Body of pancreas (tissue), 4 donors: ENCODE data around the gene OR1K1. TPM values are rescaled to one million over a fixed set of nuclear protein-coding genes. Genes with fewer than 3 reads are reported as not detected.

Experiments
- ATAC-seq: fragments of 150-250 bp; one replicate; pipeline ENCODE4 v1.9.1; 2016
- DNase-seq, 4 donors: peaks; one replicate each; pipeline ENCODE4 v3.0.0-alpha.2; 2019
- H3K27ac ChIP-seq, 4 donors: fragments of 200-600 bp; sonication (generic); 1 replicate in 3 of 4; 2 replicates in 1 of 4; pipeline versions ENCODE4 v1.5.1 to v1.6.1; 2016 to 2019; ENCODE audit warnings: mild to moderate bottlenecking in 1 of 4, mixed read lengths in 1 of 4, moderate library complexity in 1 of 4
- H3K27me3 ChIP-seq, 2 donors: fragments of 200-600 bp; sonication (generic); one replicate each; pipeline ENCODE4 v1.6.0; 2016; ENCODE audit warnings: mild to moderate bottlenecking in 1 of 2
- H3K36me3 ChIP-seq, 2 donors: fragments of 200-600 bp; sonication (generic); replicated peaks in 1 of 2; 2 replicates each; pipeline ENCODE4 v1.5.1; 2016; ENCODE audit warnings: low read depth in 2 of 2; ENCODE audit not compliant: insufficient read depth in 1 of 2
- H3K4me1 ChIP-seq: fragments of 200-600 bp; sonication (generic); one replicate; pipeline ENCODE4 v1.6.0; 2016
- H3K4me3 ChIP-seq, 2 donors: fragments of 200-600 bp; sonication (generic); 1 replicate in 1 of 2; 2 replicates in 1 of 2; pipeline ENCODE4 v1.5.1; 2016 to 2019
- H3K9me3 ChIP-seq, 3 donors: fragments of 200-600 bp; sonication (generic); 1 replicate in 2 of 3; 2 replicates in 1 of 3; pipeline ENCODE4 v1.5.1; 2016
- POLR2A ChIP-seq, 3 donors: fragments of 450-650 bp; IDR thresholded peaks; one replicate each; pipeline ENCODE4 v1.6.1; 2016; ENCODE audit warnings: antibody characterized with exemption in 3 of 3, mild to moderate bottlenecking in 2 of 3
- WGBS, 2 donors: methylation state at CpG; one replicate each; pipeline ENCODE4 v1.1.5; 2017; 5-methylcytosine and 5-hydroxymethylcytosine counted together
- intact Hi-C: fragments of 100-400 bp; cut with DNase I; formaldehyde crosslinking; loops from one replicate; pipeline ENCODE4 v1.15.1; 2023
- total RNA-seq, 2 donors: library from RNA; depleted of rRNA; stranded (reverse); fragments of >200 nt; gene quantifications; one replicate each; pipeline ENCODE4 v1.1.0, GENCODE V29; 2016
- TF ChIP-seq, protein P1 (sequence below), 7 experiments: fragments of 450-650 bp in 4 of 7; fragments of 200-600 bp in 3 of 7; sonication (generic) in 3 of 7; IDR thresholded peaks; one replicate each; pipeline ENCODE4 v1.5.1; 2016 to 2019; ENCODE audit warnings: antibody characterized with exemption in 7 of 7

Gene OR1K1
- total RNA-seq, 2 donors from 2014 or later, result not detected

DNA sequence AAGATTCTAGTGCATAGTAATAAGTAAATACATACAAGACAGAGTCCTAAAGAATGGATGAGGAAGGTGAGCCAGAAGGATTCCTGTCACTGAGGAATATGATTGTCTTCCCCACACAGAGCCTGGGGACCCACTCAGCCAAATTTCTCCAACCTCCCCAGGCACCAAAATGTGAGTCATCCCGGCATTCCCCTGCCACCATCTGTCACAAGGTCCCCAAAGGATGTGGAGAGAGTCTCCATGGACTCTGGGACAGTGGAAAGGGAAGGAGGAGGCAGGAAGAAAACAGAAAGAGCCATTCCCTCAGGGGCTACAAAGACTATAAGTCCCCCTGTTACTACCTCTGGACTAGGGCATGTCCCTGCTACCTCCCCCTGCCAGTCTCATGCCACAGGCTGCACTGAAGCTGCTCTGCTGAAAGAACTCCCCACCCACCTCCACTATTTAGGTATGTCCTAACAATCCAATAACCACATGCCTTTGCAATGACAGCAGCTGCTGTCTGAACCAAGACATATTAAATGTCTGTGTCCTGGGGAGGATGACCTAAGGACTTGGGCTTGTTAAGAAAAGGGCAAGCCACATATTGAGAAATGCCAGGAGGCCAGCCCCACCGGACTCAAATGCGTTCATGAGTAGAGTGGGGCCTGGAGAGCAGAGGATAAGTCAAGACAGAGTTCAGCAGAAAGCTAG is 21.8 kb upstream of the OR1K1 start:
- ATAC-seq (no peak), DNase-seq (no peak)
- TF ChIP-seq, protein P1, sequence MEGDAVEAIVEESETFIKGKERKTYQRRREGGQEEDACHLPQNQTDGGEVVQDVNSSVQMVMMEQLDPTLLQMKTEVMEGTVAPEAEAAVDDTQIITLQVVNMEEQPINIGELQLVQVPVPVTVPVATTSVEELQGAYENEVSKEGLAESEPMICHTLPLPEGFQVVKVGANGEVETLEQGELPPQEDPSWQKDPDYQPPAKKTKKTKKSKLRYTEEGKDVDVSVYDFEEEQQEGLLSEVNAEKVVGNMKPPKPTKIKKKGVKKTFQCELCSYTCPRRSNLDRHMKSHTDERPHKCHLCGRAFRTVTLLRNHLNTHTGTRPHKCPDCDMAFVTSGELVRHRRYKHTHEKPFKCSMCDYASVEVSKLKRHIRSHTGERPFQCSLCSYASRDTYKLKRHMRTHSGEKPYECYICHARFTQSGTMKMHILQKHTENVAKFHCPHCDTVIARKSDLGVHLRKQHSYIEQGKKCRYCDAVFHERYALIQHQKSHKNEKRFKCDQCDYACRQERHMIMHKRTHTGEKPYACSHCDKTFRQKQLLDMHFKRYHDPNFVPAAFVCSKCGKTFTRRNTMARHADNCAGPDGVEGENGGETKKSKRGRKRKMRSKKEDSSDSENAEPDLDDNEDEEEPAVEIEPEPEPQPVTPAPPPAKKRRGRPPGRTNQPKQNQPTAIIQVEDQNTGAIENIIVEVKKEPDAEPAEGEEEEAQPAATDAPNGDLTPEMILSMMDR (IDR thresholded peaks at IDR 0.05), result no peak
- TF ChIP-seq POLR2A (IDR thresholded peaks at IDR 0.05), result no peak
- Histone ChIP-seq H3K4me3 (no peak overlapping the region), H3K9me3 (no peaks in the 10 kb centered on the region), H3K27me3 (no peaks in the 10 kb centered on the region), H3K27ac (no peak overlapping the region), H3K36me3 (no peaks in the 10 kb centered on the region), H3K4me1 (no peaks in the 10 kb centered on the region)
- intact Hi-C loops, result no loop called here
- WGBS, 2 donors, result 80 to 83% methylated on average over 3 of the region's 3 CpGs

DNA sequence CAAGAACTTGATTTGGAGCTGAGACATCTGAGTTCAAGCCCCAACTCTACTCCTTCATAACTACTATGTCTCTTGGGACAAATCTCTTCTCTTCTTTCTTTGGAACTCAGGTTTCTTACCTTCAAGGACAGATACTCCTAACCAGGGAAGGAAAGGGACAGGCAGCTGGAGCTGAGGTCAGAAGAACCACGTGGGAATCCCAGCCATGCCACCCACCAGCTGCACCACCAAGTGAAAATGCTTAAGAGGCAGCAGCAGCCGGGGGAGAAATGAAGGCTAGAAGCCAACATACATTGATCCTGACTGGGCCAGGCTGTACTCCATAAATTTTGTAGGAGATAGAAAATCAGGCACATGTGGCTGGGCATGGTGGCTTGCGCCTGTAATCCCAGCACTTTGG is 20.7 kb upstream of the OR1K1 start:
- Histone ChIP-seq H3K27ac (no peak overlapping the region), H3K36me3 (no peaks in the 10 kb centered on the region), H3K27me3 (no peaks in the 10 kb centered on the region), H3K9me3 (no peaks in the 10 kb centered on the region), H3K4me3 (no peak overlapping the region), H3K4me1 (no peaks in the 10 kb centered on the region)
- intact Hi-C loops, result no loop called here
- no peak for TF ChIP-seq POLR2A (IDR thresholded peaks at IDR 0.05)
- TF ChIP-seq, protein P1 (IDR thresholded peaks at IDR 0.05), result no peak
- ATAC-seq (no peak), DNase-seq (no peak)
- WGBS, 2 donors, result 73 to 84% methylated on average over 3 of the region's 3 CpGs

DNA sequence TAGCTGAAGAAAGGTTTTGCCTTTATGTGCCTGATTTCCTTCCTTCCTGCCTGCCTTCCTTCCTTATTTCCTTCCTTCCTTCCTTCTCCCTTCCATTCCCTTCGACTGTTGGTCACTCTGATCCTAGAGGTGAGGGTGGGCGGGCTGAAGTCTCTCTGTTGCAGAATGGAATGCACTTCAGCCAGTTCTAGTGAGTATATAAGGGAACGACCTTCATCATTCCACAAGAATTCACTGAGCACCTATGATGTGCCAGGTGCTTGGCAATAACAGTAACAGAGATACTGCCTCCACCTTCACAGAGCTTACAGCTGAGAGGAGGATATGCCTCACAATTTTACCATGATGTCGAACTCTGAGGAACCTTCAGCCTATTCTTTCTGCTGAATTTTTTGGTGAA is 19.9 kb upstream of the OR1K1 start:
- no peaks in the 10 kb centered on the region for H3K9me3 ChIP-seq

DNA sequence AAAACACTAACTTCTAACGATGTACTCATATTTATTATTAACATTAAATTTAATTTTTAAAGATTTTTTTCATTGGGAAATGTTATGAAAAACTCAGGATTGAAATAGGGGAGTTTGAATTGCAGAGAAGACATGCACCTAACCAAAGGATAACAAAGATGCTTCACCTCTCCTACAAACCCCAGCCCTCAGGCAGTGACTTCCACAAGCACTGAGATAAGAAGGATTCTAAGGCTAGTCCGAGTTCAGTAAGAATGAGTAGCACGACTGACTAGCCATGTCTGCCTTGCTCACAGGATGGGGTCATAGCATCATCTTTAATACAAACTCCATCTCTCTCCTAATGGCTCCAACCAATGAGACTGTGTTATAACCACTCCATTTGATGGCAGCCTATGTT is 18.3 kb upstream of the OR1K1 start:
- Histone ChIP-seq H3K27me3 (no peaks in the 10 kb centered on the region), H3K27ac (no peak overlapping the region), H3K4me3 (no peak overlapping the region), H3K9me3 (no peaks in the 10 kb centered on the region), H3K4me1 (no peaks in the 10 kb centered on the region), H3K36me3 (no peaks in the 10 kb centered on the region)
- TF ChIP-seq POLR2A (IDR thresholded peaks at IDR 0.05), result no peak
- TF ChIP-seq, protein P1 (IDR thresholded peaks at IDR 0.05), result no peak
- no peak for ATAC-seq
- no peak for DNase-seq
- WGBS, 2 donors, result 56 to 59% methylated on average over 3 of the region's 3 CpGs
- intact Hi-C loops, result no loop called here

More for the DNA sequence above, 19.9 kb upstream of the OR1K1 start:
- DNase-seq (no peak), ATAC-seq (no peak)
- Histone ChIP-seq H3K27me3 (no peaks in the 10 kb centered on the region), H3K36me3 (no peaks in the 10 kb centered on the region), H3K4me3 (no peak overlapping the region), H3K27ac (no peak overlapping the region), H3K4me1 (no peaks in the 10 kb centered on the region)
- 54 to 59% methylated on average over 4 of the region's 4 CpGs for WGBS, 2 donors
- TF ChIP-seq, protein P1 (IDR thresholded peaks at IDR 0.05), result no peak
- no peak for TF ChIP-seq POLR2A (IDR thresholded peaks at IDR 0.05)
- intact Hi-C loops, result no loop called here

DNA sequence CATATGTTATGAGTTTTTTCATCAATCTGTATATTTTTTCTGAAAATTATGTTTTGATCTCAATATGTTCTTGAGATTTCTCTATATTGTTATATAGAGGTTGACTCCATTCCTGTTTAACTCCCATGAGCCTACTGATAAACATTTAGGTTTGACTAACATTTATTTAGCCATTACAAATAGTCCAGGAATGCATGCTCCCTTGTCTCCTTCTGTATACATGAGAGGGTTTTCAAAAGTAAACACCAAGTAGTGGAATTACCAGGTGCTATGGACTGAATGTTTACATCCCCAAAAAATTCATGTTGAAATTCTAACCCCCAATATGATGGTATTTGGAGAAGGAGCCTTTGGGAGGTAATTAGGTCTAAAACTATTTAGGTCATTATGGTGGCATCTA is 14.7 kb upstream of the OR1K1 start:
- TF ChIP-seq POLR2A (IDR thresholded peaks at IDR 0.05), result no peak
- TF ChIP-seq, protein P1 (IDR thresholded peaks at IDR 0.05), result no peak
- no peak overlapping the region for H3K4me3 ChIP-seq
- no peaks in the 10 kb centered on the region for H3K9me3 ChIP-seq
- intact Hi-C loops, result no loop called here
- H3K4me1 ChIP-seq, result no peaks in the 10 kb centered on the region
- ATAC-seq (no peak), DNase-seq (no peak)
- H3K27ac ChIP-seq, result no peak overlapping the region
- H3K36me3 ChIP-seq, result no peaks in the 10 kb centered on the region
- no peaks in the 10 kb centered on the region for H3K27me3 ChIP-seq
